ENCODE results near the gene CACNA1D.
"Not testable (repeated sequence)": the region's sequence is repeated elsewhere in the genome, so short reads cannot be mapped to it uniquely, and the experiment has no call there.

DNA sequence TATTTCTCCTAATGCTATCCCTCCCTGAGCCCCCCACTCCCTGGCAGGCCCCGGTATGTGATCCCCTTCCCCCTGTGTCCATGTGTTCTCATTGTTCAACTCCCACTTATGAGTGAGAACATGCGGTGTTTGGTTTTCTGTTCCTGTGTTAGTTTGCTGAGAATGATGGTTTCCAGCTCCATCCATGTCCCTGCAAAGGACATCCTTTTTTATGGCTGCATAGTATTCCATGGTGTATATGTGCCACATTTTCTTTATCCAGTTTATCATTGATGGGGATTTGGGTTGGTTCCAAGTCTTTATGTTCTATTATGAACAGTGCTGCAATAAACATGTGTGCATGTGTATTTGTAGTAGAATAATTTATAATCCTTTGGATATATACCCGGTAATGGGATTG lies 18.0 kb upstream of the CACNA1D start:
- TF ChIP-seq CTCF (IDR thresholded peaks at IDR 0.05; ENCODE audit: low read depth, low read length); EZH2phosphoT487 (IDR thresholded peaks at IDR 0.05; ENCODE audit: low read depth): not testable (repeated sequence)

All from OCI-LY3 (cell line).